Naive thymus-derived CD8-positive, alpha-beta T cell (primary cell): ENCODE results near the gene SMYD5. TPM values are rescaled to one million over a fixed set of nuclear protein-coding genes. Genes with fewer than 3 reads are reported as not detected.
"Not testable (repeated sequence)": the region's sequence is repeated elsewhere in the genome, so short reads cannot be mapped to it uniquely, and the experiment has no call there.

Source experiments
- ATAC-seq, 2 donors: fragments of 150-1000 bp; cut with Tn5 transposase in 1 of 2; sonication (Bioruptor Pico), chemical (Tn5 transposase) in 1 of 2; 1 replicate in 1 of 2; 2 replicates in 1 of 2; pipeline ENCODE4 v1.10.0; 2021; ENCODE audit warnings: mild to moderate bottlenecking in 2 of 2, moderate library complexity in 2 of 2
- POLR2A ChIA-PET: fragments of 350-600 bp; sonication (Branson Sonifier 250); formaldehyde crosslinking; loops from one replicate; lab custom pipeline; 2021; ENCODE audit warnings: antibody characterized with exemption; lab: Charles Lee
- DNase-seq, 10 donors: peaks; one replicate each; pipeline versions ENCODE4 v3.0.0 to v3.0.0-alpha.2; 2020 to 2022
- H3K27ac Mint-ChIP-seq, 10 donors: one replicate each; pipeline ENCODE4 v1.8.0; 2020 to 2022; ENCODE audit warnings: mild to moderate bottlenecking in 10 of 10, mixed read lengths in 10 of 10, moderate library complexity in 4 of 10, inconsistent platforms in 1 of 10
- H3K27me3 Mint-ChIP-seq, 5 donors: one replicate each; pipeline ENCODE4 v1.8.0; 2021 to 2022; ENCODE audit warnings: mixed read lengths in 5 of 5
- H3K36me3 Mint-ChIP-seq, 3 donors: one replicate each; pipeline ENCODE4 v1.8.0; 2020 to 2022; ENCODE audit warnings: mixed read lengths in 3 of 3, mild to moderate bottlenecking in 2 of 3, inconsistent platforms in 1 of 3
- H3K4me1 Mint-ChIP-seq, 4 donors: one replicate each; pipeline ENCODE4 v1.8.0; 2021 to 2022; ENCODE audit warnings: mixed read lengths in 4 of 4
- H3K4me3 Mint-ChIP-seq, 10 donors: one replicate each; pipeline ENCODE4 v1.8.0; 2020 to 2022; ENCODE audit warnings: mild to moderate bottlenecking in 10 of 10, mixed read lengths in 10 of 10, moderate library complexity in 6 of 10, inconsistent platforms in 1 of 10
- H3K9me3 Mint-ChIP-seq, 9 donors: one replicate each; pipeline ENCODE4 v1.8.0; 2020 to 2022; ENCODE audit warnings: mixed read lengths in 9 of 9, mild to moderate bottlenecking in 3 of 9, inconsistent platforms in 1 of 9, moderate library complexity in 1 of 9
- polyA plus RNA-seq, 3 donors: library from polyadenylated mRNA; unstranded; fragments of 300-500 nt; fragmentation: Illumina TruSeq; gene quantifications; one replicate each; pipeline ENCODE4 v1.2.3, GENCODE V29; 2021
- total RNA-seq, 8 experiments: library from RNA in 2 of 8; stranded (reverse) in 2 of 8; gene quantifications; one replicate each; pipeline ENCODE4 v1.2.3 and lab custom pipeline; 2021 to 2026

SMYD5 gene
- total RNA-seq (10 to 100 TPM; 51.2 to 56.3 TPM), polyA plus RNA-seq (10 to 100 TPM; 22.7 to 28.3 (median 25.3) TPM), total RNA-seq (lab: John Stamatoyannopoulos, UW) (45.4 to 102 (median 52.6) reads per million in 6 experiments)

GRCh38 chr2:73214120-73215035 is at the start of gene SMYD5:
Gene SMYD5, plus strand, starts transcription at chr2:73214245. Its CDS starts 22 bp downstream, at chr2:73214267.
- peak; percentile 85 to 94 (median 90) for DNase-seq
- peaks cover 0 to 5% (median 0%) of the 10 kb centered on the region in 3 donors for H3K36me3 Mint-ChIP-seq
- peaks cover 15 to 41% (median 32%) of the 10 kb centered on the region in 4 donors for H3K4me1 Mint-ChIP-seq
- POLR2A ChIA-PET = interaction anchor here (0.9 to 2.5 kb wide), 4 partner anchors 15 to 76 kb away, joined by 3 to 11 read pairs (median 6); partner anchors contain the start of genes CCT7 and PRADC1
- H3K9me3 Mint-ChIP-seq = no peaks in the 10 kb centered on the region
- ATAC-seq = peak; percentile 90 to 94
- H3K4me3 Mint-ChIP-seq = peak within 1 kb of the TSS; percentile 84 to 97 (median 92)
- H3K27ac Mint-ChIP-seq = peak within 1 kb of the TSS; percentile 91 to 98 (median 96)
- H3K27me3 Mint-ChIP-seq = peaks cover 0 to 2% (median 0%) of the 10 kb centered on the region in 5 donors

- H3K27me3 Mint-ChIP-seq = peaks cover 2 to 17% (median 11%) of the 10 kb centered on the region in 5 donors
- DNase-seq, H3K27ac Mint-ChIP-seq, POLR2A ChIA-PET, H3K4me1 Mint-ChIP-seq, H3K4me3 Mint-ChIP-seq, H3K9me3 Mint-ChIP-seq, H3K36me3 Mint-ChIP-seq, ATAC-seq: not testable (repeated sequence)
Observed at GRCh38 chr2:73165978-73166377, 48.1 kb upstream of the SMYD5 start.

DNA sequence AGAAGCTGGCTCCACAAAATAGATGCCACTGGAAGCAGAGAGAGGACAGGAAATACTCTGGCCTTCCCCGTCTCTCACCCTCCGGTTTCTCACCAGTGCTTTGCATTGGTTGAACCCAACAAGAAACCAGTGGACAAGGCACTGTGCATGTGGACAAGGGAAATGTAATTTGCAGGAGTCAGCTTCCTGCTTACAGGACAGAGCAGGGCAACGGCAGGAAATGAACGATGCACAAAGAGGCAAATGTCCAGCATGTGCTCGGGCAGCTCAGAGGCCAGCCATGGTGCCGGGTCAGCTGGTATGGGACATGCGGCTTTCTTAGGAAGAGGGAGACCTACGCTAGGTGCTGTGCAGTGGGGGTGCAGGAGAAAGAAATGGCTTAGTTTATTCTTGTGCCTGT is 47.2 kb upstream of the SMYD5 start:
- H3K4me3 Mint-ChIP-seq, H3K36me3 Mint-ChIP-seq, ATAC-seq, H3K4me1 Mint-ChIP-seq, DNase-seq, POLR2A ChIA-PET, H3K27ac Mint-ChIP-seq, H3K9me3 Mint-ChIP-seq: not testable (repeated sequence)
- H3K27me3 Mint-ChIP-seq = peaks cover 0 to 13% (median 7%) of the 10 kb centered on the region in 5 donors

GRCh38 chr2:73168348-73168747 is 45.7 kb upstream of the SMYD5 start:
- H3K36me3 Mint-ChIP-seq, ATAC-seq, DNase-seq, POLR2A ChIA-PET, H3K9me3 Mint-ChIP-seq, H3K4me1 Mint-ChIP-seq, H3K4me3 Mint-ChIP-seq: not testable (repeated sequence)
- Mint-ChIP-seq H3K27me3 (peaks cover 4 to 16% (median 11%) of the 10 kb centered on the region in 5 donors), H3K27ac (peak overlapping the region in 2 of 10 donors; percentile 3 to 25)

DNA sequence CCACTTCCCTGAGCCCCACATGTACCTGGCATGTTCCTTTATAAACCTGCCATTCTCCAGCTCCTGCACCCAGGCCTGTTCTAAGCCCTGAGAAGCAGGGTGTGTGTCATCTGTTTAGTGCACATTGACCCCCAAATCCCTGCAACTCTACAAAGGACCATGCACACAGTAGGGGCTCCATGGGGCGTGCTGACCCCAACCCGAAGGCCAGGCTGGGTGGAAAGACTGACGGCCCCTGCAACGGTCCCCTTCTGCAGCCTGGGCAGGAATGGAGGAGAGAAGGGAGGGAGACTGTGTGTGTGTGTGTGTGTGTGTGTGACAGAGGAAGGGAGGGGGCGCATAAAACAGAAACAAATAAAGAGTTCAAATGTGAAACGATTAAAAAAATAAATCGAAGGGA is 43.7 kb upstream of the SMYD5 start:
- H3K27ac Mint-ChIP-seq = peak overlapping the region in 1 of 10 donors; percentile 72
- H3K9me3 Mint-ChIP-seq = not testable (repeated sequence)

DNA sequence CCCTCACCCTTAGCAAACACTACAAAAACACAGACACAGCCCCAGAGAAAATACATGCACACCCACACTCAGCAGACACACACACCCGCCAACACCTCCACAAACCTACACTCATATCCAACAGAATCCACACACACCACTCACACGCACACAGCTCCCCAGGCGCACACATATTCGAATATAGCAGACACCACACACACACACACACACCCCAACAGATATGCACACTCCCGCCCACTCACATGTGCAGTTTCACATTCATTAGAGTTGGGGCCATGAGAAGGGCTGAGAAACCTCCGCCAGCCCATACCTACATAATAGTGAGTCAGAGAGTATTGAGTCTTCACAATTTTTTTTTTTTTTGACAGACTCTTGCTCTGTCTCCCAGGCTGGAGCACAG is 41.1 kb upstream of the SMYD5 start:
- Mint-ChIP-seq H3K36me3 (no peaks in the 10 kb centered on the region), H3K9me3 (no peaks in the 10 kb centered on the region), H3K27me3 (peaks cover 7 to 45% (median 23%) of the 10 kb centered on the region in 5 donors), H3K4me3 (no peak overlapping the region), H3K4me1 (peaks cover 8 to 17% (median 16%) of the 10 kb centered on the region in 4 donors), H3K27ac (peak overlapping the region in 1 of 10 donors; percentile 26)
- DNase-seq (no peak), ATAC-seq (no peak)
- POLR2A ChIA-PET = no interaction called here

More for the DNA sequence above, 43.7 kb upstream of the SMYD5 start:
- DNase-seq, H3K4me1 Mint-ChIP-seq, H3K36me3 Mint-ChIP-seq, POLR2A ChIA-PET, H3K4me3 Mint-ChIP-seq, ATAC-seq: not testable (repeated sequence)
- peaks cover 2 to 26% (median 16%) of the 10 kb centered on the region in 5 donors for H3K27me3 Mint-ChIP-seq

- peak overlapping the region in 2 of 10 donors; percentile 9 to 51 for H3K4me3 Mint-ChIP-seq
- ATAC-seq (no peak), DNase-seq (no peak)
- no peaks in the 10 kb centered on the region for H3K9me3 Mint-ChIP-seq
- H3K27me3 Mint-ChIP-seq = peaks cover 9 to 52% (median 27%) of the 10 kb centered on the region in 5 donors
- H3K4me1 Mint-ChIP-seq = peaks cover 8 to 18% (median 16%) of the 10 kb centered on the region in 4 donors
- peak overlapping the region in 1 of 10 donors; percentile 36 for H3K27ac Mint-ChIP-seq
- no peaks in the 10 kb centered on the region for H3K36me3 Mint-ChIP-seq
- POLR2A ChIA-PET = no interaction called here
Observed at GRCh38 chr2:73173781-73174180, 40.3 kb upstream of the SMYD5 start.

DNA sequence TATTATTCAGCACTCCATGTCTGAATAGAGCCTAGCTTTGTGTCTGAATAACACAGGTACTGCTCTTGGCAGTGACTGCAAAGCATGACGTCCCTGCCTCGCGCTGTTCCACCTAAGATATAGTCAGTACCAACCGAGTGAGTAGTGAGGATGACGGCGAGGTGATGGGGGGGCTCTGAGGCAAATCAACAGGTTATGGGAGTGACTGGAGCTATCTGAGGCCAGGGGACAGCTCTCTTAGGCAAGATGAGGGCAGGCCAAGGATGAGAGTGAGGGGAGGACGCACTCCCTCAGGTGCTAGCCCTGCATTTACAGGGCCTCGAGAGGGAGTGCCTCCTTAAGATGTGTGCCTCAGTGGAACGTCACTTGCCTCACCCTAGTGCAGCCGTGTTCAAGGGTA is 39.8 kb upstream of the SMYD5 start:
- Mint-ChIP-seq H3K36me3 (no peaks in the 10 kb centered on the region), H3K27me3 (peaks cover 9 to 54% (median 28%) of the 10 kb centered on the region in 5 donors), H3K9me3 (no peaks in the 10 kb centered on the region), H3K27ac (peak overlapping the region in 3 of 10 donors; percentile 28 to 66 (median 36)), H3K4me1 (peaks cover 8 to 18% (median 16%) of the 10 kb centered on the region in 4 donors), H3K4me3 (peak overlapping the region in 3 of 10 donors; percentile 50 to 74 (median 55))
- POLR2A ChIA-PET = interaction anchor here (1.1 kb wide), 1 partner anchor 103 kb away, joined by 4 read pairs; the partner anchor contains the start of gene SFXN5
- DNase-seq (no peak), ATAC-seq (no peak)

DNA sequence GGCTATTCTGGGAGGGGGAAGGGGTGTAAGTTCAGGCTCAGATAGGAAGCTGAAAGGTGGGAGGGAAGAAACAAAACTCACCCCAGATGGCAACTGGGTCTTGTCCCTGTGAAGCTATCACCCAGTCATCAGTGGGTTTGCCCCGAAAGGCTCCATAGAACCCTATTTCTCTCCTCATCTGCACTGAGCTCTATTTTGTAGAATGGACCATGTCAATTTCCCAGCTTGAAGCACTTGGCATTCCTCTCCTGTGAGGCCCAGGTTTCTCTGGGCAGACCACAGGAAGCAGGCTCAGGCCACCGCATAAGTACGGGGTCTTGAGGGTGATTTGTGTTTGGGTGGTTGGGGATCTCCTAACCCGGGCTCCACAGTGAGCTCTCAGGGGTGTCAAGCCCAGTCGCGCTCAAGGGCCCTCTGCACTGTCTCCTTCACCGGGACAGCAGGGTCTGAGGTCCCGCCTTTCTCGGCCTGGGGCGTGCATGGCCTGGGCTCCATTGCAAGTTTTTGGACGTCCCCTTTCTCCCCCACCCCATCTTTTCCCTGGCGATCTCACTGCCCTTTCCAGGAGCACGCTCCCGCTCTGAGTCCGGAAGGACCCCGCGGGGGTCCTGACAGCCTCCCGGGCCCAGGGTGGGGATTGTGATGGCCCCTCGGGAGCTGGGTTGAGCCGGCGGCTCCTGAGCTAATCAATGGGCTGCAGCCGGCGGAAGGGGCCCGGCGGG is 38.9 kb upstream of the SMYD5 start:
- H3K27ac Mint-ChIP-seq = peak overlapping the region in 2 of 10 donors; percentile 21 to 47
- no peaks in the 10 kb centered on the region for H3K36me3 Mint-ChIP-seq
- no peak for ATAC-seq
- peaks cover 8 to 18% (median 16%) of the 10 kb centered on the region in 4 donors for H3K4me1 Mint-ChIP-seq
- H3K27me3 Mint-ChIP-seq = peaks cover 15 to 63% (median 32%) of the 10 kb centered on the region in 5 donors
- peak overlapping the region; percentile 3 to 95 (median 59) for H3K4me3 Mint-ChIP-seq
- no peaks in the 10 kb centered on the region for H3K9me3 Mint-ChIP-seq
- POLR2A ChIA-PET = interaction anchor here (1.1 kb wide), 1 partner anchor 104 kb away, joined by 4 read pairs; the partner anchor contains the start of gene SFXN5
- DNase-seq = no peak

DNA sequence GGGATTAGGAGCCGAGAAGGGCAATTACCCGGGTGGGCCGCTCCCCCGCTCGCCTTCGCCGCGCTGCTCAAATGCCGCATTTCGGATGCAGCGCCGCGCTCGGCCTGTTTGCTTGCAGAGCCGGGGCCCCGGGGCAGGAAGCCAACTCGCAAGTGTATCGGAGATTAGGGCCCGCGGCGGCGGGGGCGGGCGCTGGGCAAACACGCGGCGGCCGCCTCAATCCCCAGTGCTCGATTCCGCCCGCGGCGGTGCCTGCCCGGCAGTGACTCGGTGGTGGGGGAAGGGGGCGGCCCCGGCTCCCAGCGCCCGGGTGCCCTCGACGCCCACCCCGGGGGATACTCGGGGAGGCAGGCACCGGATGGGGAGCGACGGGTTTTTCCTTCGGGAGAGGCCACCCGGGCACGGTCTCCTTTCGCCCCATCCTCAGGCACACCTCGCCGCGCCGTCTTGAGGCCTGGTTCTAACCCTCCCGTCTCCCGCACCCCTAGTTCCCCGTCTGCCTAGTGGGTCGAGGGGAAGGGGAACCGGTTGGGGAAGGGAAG is 38.3 kb upstream of the SMYD5 start:
- Mint-ChIP-seq H3K36me3 (no peaks in the 10 kb centered on the region), H3K9me3 (no peaks in the 10 kb centered on the region), H3K27ac (no peak overlapping the region), H3K27me3 (peaks cover 16 to 69% (median 36%) of the 10 kb centered on the region in 5 donors), H3K4me1 (peaks cover 8 to 18% (median 16%) of the 10 kb centered on the region in 4 donors), H3K4me3 (peak overlapping the region; percentile 85 to 95 (median 93))
- POLR2A ChIA-PET = interaction anchor here (1.2 to 2.5 kb wide), 3 partner anchors 37 to 63 kb away, joined by 5 to 11 read pairs (median 5); partner anchors contain the start of genes CCT7 and SMYD5
- ATAC-seq (peak; percentile 56 to 67), DNase-seq (peak; percentile 40 to 85 (median 66))

DNA sequence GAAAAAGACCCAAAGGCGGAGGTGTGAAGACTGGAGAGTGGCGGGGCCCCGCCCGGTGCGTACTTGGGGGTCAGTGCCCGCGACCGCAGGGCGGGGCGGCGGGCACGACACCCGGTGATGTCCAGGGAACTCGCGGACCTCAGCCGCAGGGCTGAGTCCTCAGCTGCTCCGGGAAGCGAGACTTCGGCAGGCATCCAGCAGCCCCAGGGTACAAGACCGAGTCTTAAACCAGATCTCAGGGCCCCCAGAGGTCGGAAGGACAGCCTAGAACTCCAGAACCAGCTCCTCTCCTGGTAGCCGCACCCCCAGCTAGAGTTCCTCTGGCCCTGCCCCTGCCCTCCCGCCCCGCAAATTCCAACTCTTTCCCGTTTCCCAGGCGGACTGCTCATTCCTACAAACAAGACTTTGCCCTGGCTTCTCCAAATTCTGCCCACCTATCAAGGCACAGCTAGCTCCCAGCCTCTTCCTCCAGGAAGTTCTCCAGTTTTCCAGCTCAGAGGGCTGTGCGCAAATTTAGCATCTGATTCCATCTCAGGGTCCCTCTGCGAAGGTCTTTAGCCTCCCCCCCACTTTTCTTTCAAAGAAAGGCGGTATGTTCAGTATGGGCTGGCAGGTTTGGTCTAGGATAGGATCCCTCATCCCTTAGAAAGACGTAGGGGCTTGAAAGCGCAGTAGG is 37.7 kb upstream of the SMYD5 start:
- DNase-seq (peak in 1 of 10 donors; percentile 15), ATAC-seq (peak in 1 of 2 donors; percentile 16)
- Mint-ChIP-seq H3K27ac (peak overlapping the region in 2 of 10 donors; percentile 53 to 79), H3K36me3 (no peaks in the 10 kb centered on the region), H3K4me1 (peaks cover 8 to 18% (median 16%) of the 10 kb centered on the region in 4 donors), H3K27me3 (peaks cover 20 to 74% (median 40%) of the 10 kb centered on the region in 5 donors), H3K9me3 (no peaks in the 10 kb centered on the region), H3K4me3 (peak overlapping the region; percentile 85 to 95 (median 93))
- POLR2A ChIA-PET = interaction anchor here (0.6 to 2.5 kb wide), 5 partner anchors 27 to 106 kb away, joined by 3 to 11 read pairs (median 5); partner anchors contain the start of genes CCT7 and SMYD5
